ENCODE measurements around the gene BUD31. TPM values are rescaled to one million over a fixed set of nuclear protein-coding genes. Genes with fewer than 3 reads are reported as not detected.

Gene BUD31
- total RNA-seq, 1 experiment from 2014 or later = 199 TPM

DNA sequence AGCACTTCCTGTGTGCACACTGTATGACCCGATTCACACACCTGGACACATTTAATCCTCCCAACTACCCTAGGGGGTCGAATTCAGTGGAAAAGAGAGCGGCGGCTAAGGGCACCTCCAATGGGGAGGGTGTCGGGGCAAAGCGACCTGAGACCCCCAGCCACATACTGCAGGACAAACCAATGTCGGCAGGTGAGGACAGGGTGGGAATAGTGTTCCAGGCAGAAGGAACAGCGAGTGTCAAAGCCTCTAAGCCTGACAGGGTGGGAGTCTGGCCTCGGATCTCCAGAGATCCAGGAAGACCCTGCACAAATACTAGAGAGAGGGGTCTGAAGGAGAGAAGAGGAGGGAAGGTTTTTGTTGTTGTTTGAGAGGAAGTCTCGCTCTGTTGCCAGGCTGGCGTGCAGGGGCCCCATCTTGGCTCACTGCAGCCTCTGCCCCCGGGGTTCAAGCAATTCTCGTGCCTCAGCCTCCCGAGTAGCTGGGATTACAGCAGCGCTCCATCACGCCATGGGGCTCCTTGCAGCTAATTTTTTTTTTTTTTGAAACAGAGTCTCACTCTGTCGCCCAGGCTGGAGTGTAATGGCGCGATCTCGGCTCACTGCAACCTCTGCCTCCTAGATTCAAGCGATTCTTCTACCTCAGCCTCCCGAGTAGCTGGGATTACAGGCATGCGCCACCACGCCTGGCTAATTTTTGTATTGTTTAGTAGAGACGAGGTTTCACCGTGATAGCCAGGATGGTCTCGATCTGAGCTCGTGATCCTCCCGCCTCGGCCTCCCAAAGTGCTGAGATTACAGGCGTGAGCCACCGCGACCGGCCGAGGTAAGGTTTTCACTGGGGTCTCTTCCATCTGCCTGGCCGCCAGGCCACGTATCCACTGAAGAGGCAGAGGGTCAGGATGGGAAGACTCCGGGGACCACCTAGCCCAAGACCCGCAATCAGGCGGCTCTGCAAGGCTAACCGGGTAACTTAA is 35.4 kb upstream of the BUD31 start:
- Histone ChIP-seq H3K27me3 (replicated peaks; ENCODE audit: control insufficient read depth, insufficient read depth, low read length) (no peaks in the 10 kb centered on the region), H3K9me3 (no peaks in the 10 kb centered on the region), H3K4me1 (peaks cover 35% of the 10 kb centered on the region), H3K4me3 (ENCODE audit: low read depth, low read length) (peak overlapping the region; percentile 91), H3K36me3 (ENCODE audit: control insufficient read depth, insufficient read depth, low read length) (no peaks in the 10 kb centered on the region)
- H3K4me1 Mint-ChIP-seq (ENCODE audit: low read depth, unreplicated experiment) = peaks cover 22% of the 10 kb centered on the region
- no peak for DNase-seq
- peak overlapping the region; percentile 77 for H3K4me3 Mint-ChIP-seq (ENCODE audit: unreplicated experiment)
- no peaks in the 10 kb centered on the region for H3K9me3 Mint-ChIP-seq (ENCODE audit: unreplicated experiment)
- H3K27me3 Mint-ChIP-seq (ENCODE audit: insufficient read depth, unreplicated experiment) = no peaks in the 10 kb centered on the region
- POLR2A ChIA-PET = interaction anchor here (0.8 to 1.5 kb wide), 5 partner anchors 17 to 131 kb away, joined by 3 to 17 read pairs (median 3); partner anchors contain the start of genes ARPC1A, BUD31, PDAP1 and ZKSCAN5
- intact Hi-C loops (cut with micrococcal nuclease; ENCODE audit: unreplicated experiment) = loop anchor here (2.0 kb wide), 1 partner anchor 35 kb away; the partner anchor contains the start of genes BUD31 and PDAP1
- TSS peak; percentile 22 for BruUV-seq (replicated peaks)
- CTCF ChIA-PET = interaction anchor here (1.2 kb wide), 1 partner anchor 35 kb away, joined by 5 read pairs; the partner anchor contains the start of genes BUD31 and PDAP1
- TF ChIP-seq, protein P1, sequence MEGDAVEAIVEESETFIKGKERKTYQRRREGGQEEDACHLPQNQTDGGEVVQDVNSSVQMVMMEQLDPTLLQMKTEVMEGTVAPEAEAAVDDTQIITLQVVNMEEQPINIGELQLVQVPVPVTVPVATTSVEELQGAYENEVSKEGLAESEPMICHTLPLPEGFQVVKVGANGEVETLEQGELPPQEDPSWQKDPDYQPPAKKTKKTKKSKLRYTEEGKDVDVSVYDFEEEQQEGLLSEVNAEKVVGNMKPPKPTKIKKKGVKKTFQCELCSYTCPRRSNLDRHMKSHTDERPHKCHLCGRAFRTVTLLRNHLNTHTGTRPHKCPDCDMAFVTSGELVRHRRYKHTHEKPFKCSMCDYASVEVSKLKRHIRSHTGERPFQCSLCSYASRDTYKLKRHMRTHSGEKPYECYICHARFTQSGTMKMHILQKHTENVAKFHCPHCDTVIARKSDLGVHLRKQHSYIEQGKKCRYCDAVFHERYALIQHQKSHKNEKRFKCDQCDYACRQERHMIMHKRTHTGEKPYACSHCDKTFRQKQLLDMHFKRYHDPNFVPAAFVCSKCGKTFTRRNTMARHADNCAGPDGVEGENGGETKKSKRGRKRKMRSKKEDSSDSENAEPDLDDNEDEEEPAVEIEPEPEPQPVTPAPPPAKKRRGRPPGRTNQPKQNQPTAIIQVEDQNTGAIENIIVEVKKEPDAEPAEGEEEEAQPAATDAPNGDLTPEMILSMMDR (IDR thresholded peaks at IDR 0.05; ENCODE audit: insufficient read depth in 1 of 2, low read depth in 1 of 2, low read length in 1 of 2, severe bottlenecking in 1 of 2, unreplicated experiment in 1 of 2) = no peak
- peak overlapping the region; percentile 95 for H3K27ac Mint-ChIP-seq (ENCODE audit: unreplicated experiment)
- peaks cover 49% of the 10 kb centered on the region for H3K36me3 Mint-ChIP-seq (ENCODE audit: insufficient read depth, unreplicated experiment)

DNA sequence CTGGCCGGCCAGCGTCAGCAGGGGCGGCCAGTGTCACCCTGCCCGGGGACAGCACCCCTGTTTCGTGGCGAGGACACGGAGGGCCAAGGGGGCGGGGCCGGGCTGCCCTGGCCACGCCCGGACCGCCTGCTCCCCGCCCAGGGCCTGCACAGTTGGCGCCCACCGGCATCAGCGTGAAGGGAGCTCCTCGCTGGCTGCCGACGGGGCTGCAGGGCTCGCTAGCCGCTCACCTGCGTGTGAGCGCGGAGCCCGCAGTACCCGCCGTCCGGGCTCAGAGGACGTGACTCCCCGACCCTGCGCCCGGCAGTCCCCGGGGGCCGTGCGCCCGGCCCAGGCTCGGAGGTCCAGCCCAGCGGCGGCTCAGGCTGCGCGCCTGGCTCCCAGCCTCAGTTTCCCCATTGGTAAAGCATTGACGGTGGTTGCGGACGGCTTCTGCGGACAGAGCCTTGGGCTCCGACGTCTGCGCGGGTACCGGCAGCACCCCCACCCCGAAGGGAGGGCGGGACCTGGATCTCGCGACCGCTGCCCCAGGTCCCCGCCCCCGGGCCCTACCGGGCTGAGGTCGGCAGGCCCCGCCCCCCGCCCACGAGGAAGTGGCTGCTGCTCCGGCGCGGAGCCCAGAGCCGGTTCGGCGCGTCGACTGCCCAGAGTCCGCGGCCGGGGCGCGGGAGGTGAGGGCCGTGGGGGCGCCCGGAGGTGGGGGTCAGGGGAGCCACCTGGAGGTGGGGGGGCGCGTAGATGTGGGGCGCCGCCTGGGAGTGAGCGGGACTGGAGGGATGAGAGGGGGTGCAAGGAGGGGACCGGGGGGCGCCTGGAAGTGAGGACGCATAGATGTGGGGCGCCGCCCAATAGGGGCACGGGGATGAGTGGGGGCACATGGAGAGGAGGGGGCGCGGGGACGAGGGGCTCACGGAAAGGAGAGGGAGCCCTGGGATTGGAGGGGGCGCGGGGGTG is 34.4 kb upstream of the BUD31 start, which contains the start of gene ARPC1B:
ARPC1B (plus strand) TSS at position 620 of the 954 bp plus-strand sequence. CDS start 10,985 bp downstream, outside the sequence.
- CTCF ChIA-PET = no interaction called here
- intact Hi-C loops (cut with micrococcal nuclease; ENCODE audit: unreplicated experiment) = no loop called here

More for the DNA sequence above, 34.4 kb upstream of the BUD31 start, which contains the start of gene ARPC1B:
- peak; percentile 85 to 88 for DNase-seq
- POLR2A ChIA-PET = interaction anchor here (0.6 to 1.0 kb wide), 2 partner anchors 35 to 44 kb away, joined by 3 read pairs; no protein-coding TSS in a partner anchor
- Mint-ChIP-seq H3K4me3 (ENCODE audit: unreplicated experiment) (peak within 1 kb of the TSS; percentile 77), H3K4me1 (ENCODE audit: low read depth, unreplicated experiment) (peaks cover 15% of the 10 kb centered on the region), H3K27ac (ENCODE audit: unreplicated experiment) (peak within 1 kb of the TSS; percentile 53), H3K27me3 (ENCODE audit: insufficient read depth, unreplicated experiment) (no peaks in the 10 kb centered on the region), H3K36me3 (ENCODE audit: insufficient read depth, unreplicated experiment) (peaks cover 49% of the 10 kb centered on the region), H3K9me3 (ENCODE audit: unreplicated experiment) (no peaks in the 10 kb centered on the region)
- Histone ChIP-seq H3K36me3 (ENCODE audit: control insufficient read depth, insufficient read depth, low read length) (no peaks in the 10 kb centered on the region), H3K27me3 (replicated peaks; ENCODE audit: control insufficient read depth, insufficient read depth, low read length) (no peaks in the 10 kb centered on the region), H3K4me3 (ENCODE audit: low read depth, low read length) (peak within 1 kb of the TSS; percentile 91), H3K4me1 (peaks cover 26% of the 10 kb centered on the region), H3K9me3 (no peaks in the 10 kb centered on the region)
- BruUV-seq (replicated peaks) = no TSS peak
- TF ChIP-seq, protein P1 (IDR thresholded peaks at IDR 0.05; ENCODE audit: insufficient read depth in 1 of 2, low read depth in 1 of 2, low read length in 1 of 2, severe bottlenecking in 1 of 2, unreplicated experiment in 1 of 2) = no peak
